HepG2 (cell line): Measurements from ENCODE around the gene AFTPH. TPM values are rescaled to one million over a fixed set of nuclear protein-coding genes. Genes with fewer than 3 reads are reported as not detected.

ENCODE experiments used
- AKAP8 ChIP-seq: sonication (generic); formaldehyde crosslinking; IDR thresholded peaks from 2 replicates; pipeline ENCODE4 v1.5.1; 2020; ENCODE audit warnings: mild to moderate bottlenecking, missing genetic modification reagents
- BRD4 ChIP-seq: sonication (generic); formaldehyde crosslinking; IDR thresholded peaks from 2 replicates; pipeline ENCODE4 v1.4.0; 2020; ENCODE audit warnings: missing genetic modification reagents
- ERF ChIP-seq: IDR thresholded peaks from 2 replicates; pipeline ENCODE4 v1.6.1; 2018; ENCODE audit warnings: missing biosample characterization, missing genetic modification reagents
- FOXO1 ChIP-seq: sonication (generic); formaldehyde crosslinking; IDR thresholded peaks from 2 replicates; pipeline ENCODE4 v1.4.0; 2020; ENCODE audit warnings: missing genetic modification reagents
- HNRNPH1 ChIP-seq: fragments of 200-400 bp; formaldehyde crosslinking; optimal IDR thresholded peaks from 2 replicates; pipeline ENCODE3; 2017; ENCODE audit warnings: mild to moderate bottlenecking, low read depth, low read length
- HNRNPUL1 ChIP-seq: fragments of 200-400 bp; formaldehyde crosslinking; IDR thresholded peaks from 2 replicates; pipeline ENCODE4 v1.6.1; 2017; ENCODE audit warnings: low read depth, mild to moderate bottlenecking, low read length, moderate library complexity
- KAT7 ChIP-seq: IDR thresholded peaks from 2 replicates; pipeline ENCODE4 v1.6.1; 2018; ENCODE audit warnings: borderline replicate concordance, missing compliant biosample characterization
- KDM1A ChIP-seq: IDR thresholded peaks from 2 replicates; pipeline ENCODE4 v1.6.1; 2016; ENCODE audit warnings: missing compliant biosample characterization
- KLF11 ChIP-seq: IDR thresholded peaks from 2 replicates; pipeline ENCODE4 v1.6.1; 2016; ENCODE audit warnings: missing compliant biosample characterization
- MAFK ChIP-seq, 2 experiments: IDR thresholded peaks in 1 of 2; conservative IDR thresholded peaks in 1 of 2; 2 replicates each; pipeline ENCODE4 v1.6.1; 2011; ENCODE audit warnings: improper control_type of control experiment in 2 of 2, low read length in 2 of 2
- NR2F1 ChIP-seq, 2 experiments: fragments of 450-650 bp in 1 of 2; formaldehyde crosslinking in 1 of 2; IDR thresholded peaks; 2 replicates each; pipeline versions ENCODE4 v1.5.0 to v1.6.1; 2016 to 2020; ENCODE audit warnings: mild to moderate bottlenecking in 1 of 2, missing compliant biosample characterization in 1 of 2, missing genetic modification reagents in 1 of 2, moderate library complexity in 1 of 2
- NRL ChIP-seq: sonication (generic); formaldehyde crosslinking; IDR thresholded peaks from 2 replicates; pipeline ENCODE4 v1.5.0; 2020; ENCODE audit warnings: missing genetic modification reagents, mild to moderate bottlenecking, moderate library complexity, borderline replicate concordance
- SIN3B ChIP-seq: fragments of 150-350 bp; IDR thresholded peaks from 2 replicates; pipeline ENCODE4 v1.6.1; 2014; ENCODE audit warnings: low read length
- SRSF4 ChIP-seq: fragments of 200-400 bp; formaldehyde crosslinking; IDR thresholded peaks from one replicate; pipeline ENCODE4 v1.6.1; 2018; ENCODE audit warnings: mild to moderate bottlenecking, low read depth, low read length, moderate library complexity; ENCODE audit not compliant: poor library complexity, severe bottlenecking
- TEAD3 ChIP-seq: optimal IDR thresholded peaks from 2 replicates; pipeline ENCODE3; 2016; ENCODE audit warnings: borderline replicate concordance
- ZNF564 ChIP-seq: sonication (generic); formaldehyde crosslinking; IDR thresholded peaks from 2 replicates; pipeline ENCODE4 v1.8.1; 2023; ENCODE audit warnings: mild to moderate bottlenecking, missing genetic modification reagents
- ZNF678 ChIP-seq: sonication (generic); formaldehyde crosslinking; IDR thresholded peaks from 2 replicates; pipeline ENCODE4 v1.4.0; 2020; ENCODE audit warnings: mild to moderate bottlenecking, missing genetic modification reagents
- ZNF720 ChIP-seq: sonication (generic); formaldehyde crosslinking; IDR thresholded peaks from 2 replicates; pipeline ENCODE4 v1.4.0; 2020; ENCODE audit warnings: missing genetic modification reagents
- ZNF768 ChIP-seq: sonication (generic); formaldehyde crosslinking; IDR thresholded peaks from 2 replicates; pipeline ENCODE4 v1.4.0; 2020; ENCODE audit warnings: missing genetic modification reagents
- polyA plus RNA-seq, 8 experiments: library from polyadenylated mRNA; depleted of rRNA in 3 of 8; stranded (reverse) in 7 of 8; unstranded in 1 of 8; fragments of >200 nt; fragmentation: Illumina TruSeq in 4 of 8; extraction: Trizol in 4 of 8; gene quantifications; 2 replicates each; pipeline versions ENCODE4 v1.2.1 to v1.2.3, GENCODE V29; 2011 to 2016; ENCODE audit warnings: low read depth in 4 of 8, missing spikeins in 1 of 8, mixed read lengths in 1 of 8; ENCODE audit not compliant: insufficient read depth in 1 of 8
- total RNA-seq, 5 experiments: library from RNA; depleted of rRNA; stranded (reverse); fragments of >200 nt; fragmentation: Illumina TruSeq; extraction: Trizol; gene quantifications; 2 replicates each; pipeline ENCODE4 v1.2.3, GENCODE V29; 2016; ENCODE audit warnings: low read depth in 1 of 5
- TF ChIP-seq, protein P1 (sequence below): sonication (generic); formaldehyde crosslinking; IDR thresholded peaks from 2 replicates; pipeline ENCODE4 v1.5.1; 2020; ENCODE audit warnings: mild to moderate bottlenecking, moderate library complexity, missing genetic modification reagents
- TF ChIP-seq, protein P2 (sequence below), 2 experiments: sonication (generic) in 1 of 2; formaldehyde crosslinking in 1 of 2; IDR thresholded peaks; 2 replicates each; pipeline versions ENCODE4 v1.4.0 to v1.6.1; 2018 to 2020; ENCODE audit warnings: missing genetic modification reagents in 2 of 2, borderline replicate concordance in 1 of 2, low read depth in 1 of 2, mild to moderate bottlenecking in 1 of 2, missing biosample characterization in 1 of 2
- TF ChIP-seq, protein P3 (sequence below): IDR thresholded peaks from 2 replicates; pipeline ENCODE4 v1.6.1; 2016; ENCODE audit warnings: mild to moderate bottlenecking, missing biosample characterization, missing genetic modification reagents

AFTPH gene
- total and polyA plus RNA-seq, 2 of the 13 experiments (the other 11 are each of a cell fraction or from before 2014, with no cell fraction given), result 27.5 to 36.8 TPM

DNA sequence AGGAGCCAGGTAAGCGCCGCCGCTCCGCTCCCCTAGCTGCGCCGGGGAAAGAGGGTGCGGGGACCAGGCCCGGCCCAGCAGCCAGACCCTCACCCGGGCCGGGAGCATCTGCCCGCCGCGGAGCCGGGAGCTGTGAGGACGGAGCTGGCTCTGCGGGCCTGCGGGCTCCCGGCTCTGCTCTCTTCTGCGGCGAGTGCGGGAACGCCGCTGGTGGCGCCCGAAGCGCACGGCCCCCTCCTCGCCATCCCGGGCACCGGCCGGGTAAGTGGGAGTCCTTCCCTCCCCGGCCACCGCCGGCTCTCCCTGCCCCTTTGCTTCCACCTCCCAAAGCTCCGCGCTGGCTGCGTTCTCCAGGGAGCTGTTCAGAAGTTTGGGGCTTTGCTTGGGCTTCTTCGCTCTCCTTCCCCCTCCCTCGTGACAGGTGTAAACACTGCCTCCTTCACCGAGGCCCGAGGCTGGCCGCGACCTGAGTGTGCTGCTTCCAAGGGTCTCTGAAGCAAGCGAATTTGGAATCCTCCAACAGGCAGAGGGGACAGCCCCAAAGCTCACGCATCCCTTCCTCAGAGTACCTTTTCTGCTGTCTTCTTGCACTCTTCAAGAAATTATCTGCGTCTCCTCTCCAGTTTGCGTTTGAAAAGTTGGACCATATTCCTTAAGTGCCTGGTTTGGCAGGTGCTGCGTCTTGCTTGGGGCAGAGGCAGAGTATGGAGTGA lies 632 bp downstream of the AFTPH start (continued):
- TF ChIP-seq KAT7 (CRISPR knock-in tag), result peak; percentile 92
- no peak for TF ChIP-seq HNRNPH1
- TF ChIP-seq ZNF564, result no peak
- no peak for TF ChIP-seq MAFK (conservative IDR thresholded peaks at IDR 0.05 in 1 of 2, IDR thresholded peaks at IDR 0.05 in 1 of 2; ENCODE audit: low read length in 2 of 2)
- TF ChIP-seq ZNF768, result 0 out of 2 replicates have a peak, but pooled peaks have one; percentile 32
- TF ChIP-seq SIN3B, result no peak
- no peak for TF ChIP-seq NR2F1 (CRISPR knock-in tag; IDR thresholded peaks at IDR 0.05)
- TF ChIP-seq KLF11 (CRISPR knock-in tag), result no peak
- no peak for TF ChIP-seq SRSF4
- TF ChIP-seq, protein P1, sequence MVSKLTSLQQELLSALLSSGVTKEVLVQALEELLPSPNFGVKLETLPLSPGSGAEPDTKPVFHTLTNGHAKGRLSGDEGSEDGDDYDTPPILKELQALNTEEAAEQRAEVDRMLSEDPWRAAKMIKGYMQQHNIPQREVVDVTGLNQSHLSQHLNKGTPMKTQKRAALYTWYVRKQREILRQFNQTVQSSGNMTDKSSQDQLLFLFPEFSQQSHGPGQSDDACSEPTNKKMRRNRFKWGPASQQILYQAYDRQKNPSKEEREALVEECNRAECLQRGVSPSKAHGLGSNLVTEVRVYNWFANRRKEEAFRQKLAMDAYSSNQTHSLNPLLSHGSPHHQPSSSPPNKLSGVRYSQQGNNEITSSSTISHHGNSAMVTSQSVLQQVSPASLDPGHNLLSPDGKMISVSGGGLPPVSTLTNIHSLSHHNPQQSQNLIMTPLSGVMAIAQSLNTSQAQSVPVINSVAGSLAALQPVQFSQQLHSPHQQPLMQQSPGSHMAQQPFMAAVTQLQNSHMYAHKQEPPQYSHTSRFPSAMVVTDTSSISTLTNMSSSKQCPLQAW (CRISPR knock-in tag), result peak; percentile 10; the same call in 1 of the 2 replicates
- TF ChIP-seq BRD4 (CRISPR knock-in tag), result peak; percentile 34; the same call in 1 of the 2 replicates
- TF ChIP-seq NRL (CRISPR knock-in tag), result no peak
- TF ChIP-seq, protein P2, sequence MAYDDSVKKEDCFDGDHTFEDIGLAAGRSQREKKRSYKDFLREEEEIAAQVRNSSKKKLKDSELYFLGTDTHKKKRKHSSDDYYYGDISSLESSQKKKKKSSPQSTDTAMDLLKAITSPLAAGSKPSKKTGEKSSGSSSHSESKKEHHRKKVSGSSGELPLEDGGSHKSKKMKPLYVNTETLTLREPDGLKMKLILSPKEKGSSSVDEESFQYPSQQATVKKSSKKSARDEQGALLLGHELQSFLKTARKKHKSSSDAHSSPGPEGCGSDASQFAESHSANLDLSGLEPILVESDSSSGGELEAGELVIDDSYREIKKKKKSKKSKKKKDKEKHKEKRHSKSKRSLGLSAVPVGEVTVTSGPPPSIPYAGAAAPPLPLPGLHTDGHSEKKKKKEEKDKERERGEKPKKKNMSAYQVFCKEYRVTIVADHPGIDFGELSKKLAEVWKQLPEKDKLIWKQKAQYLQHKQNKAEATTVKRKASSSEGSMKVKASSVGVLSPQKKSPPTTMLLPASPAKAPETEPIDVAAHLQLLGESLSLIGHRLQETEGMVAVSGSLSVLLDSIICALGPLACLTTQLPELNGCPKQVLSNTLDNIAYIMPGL (CRISPR knock-in tag; IDR thresholded peaks at IDR 0.05; ENCODE audit: borderline replicate concordance in 1 of 2, low read depth in 1 of 2), result peak; percentile 28 to 78; a peak in 3 of 4 replicates
- TF ChIP-seq AKAP8 (CRISPR knock-in tag), result no peak
- TF ChIP-seq, protein P3, sequence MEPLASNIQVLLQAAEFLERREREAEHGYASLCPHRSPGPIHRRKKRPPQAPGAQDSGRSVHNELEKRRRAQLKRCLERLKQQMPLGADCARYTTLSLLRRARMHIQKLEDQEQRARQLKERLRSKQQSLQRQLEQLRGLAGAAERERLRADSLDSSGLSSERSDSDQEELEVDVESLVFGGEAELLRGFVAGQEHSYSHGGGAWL (CRISPR knock-in tag), result peak; percentile 46; the same call in 1 of the 2 replicates
- TF ChIP-seq ZNF678 (CRISPR knock-in tag), result peak; percentile 92
- TF ChIP-seq KDM1A (CRISPR knock-in tag), result no peak
- no peak for TF ChIP-seq TEAD3 (CRISPR knock-in tag)
- TF ChIP-seq ZNF720, result no peak
- TF ChIP-seq HNRNPUL1, result no peak
- 0 out of 2 replicates have a peak, but pooled peaks have one; percentile 41 for TF ChIP-seq FOXO1
- peak; percentile 31 for TF ChIP-seq ERF (CRISPR knock-in tag)
